GM19025 (cell line): ENCODE data around the gene POM121L12.

Experiments
- ATAC-seq: cut with Tn5 transposase; IDR thresholded peaks from one replicate; pipeline ENCODE4 v1.9.1; 2021; ENCODE audit warnings: mild to moderate bottlenecking, low read depth, moderate library complexity; ENCODE audit not compliant: unreplicated experiment

Gene POM121L12

GRCh38 chr7:53035499-53036412 is at the start of gene POM121L12:
TSS of gene POM121L12 (plus strand) at chr7:53035633. CDS start at chr7:53035672, 39 bp downstream.
- no peak for ATAC-seq

GRCh38 chr7:52992001-52992400 is 43.4 kb upstream of the POM121L12 start:
- ATAC-seq = no peak

GRCh38 chr7:52992479-52993162 is 42.8 kb upstream of the POM121L12 start:
- ATAC-seq = no peak

GRCh38 chr7:52995676-52996075 is 39.8 kb upstream of the POM121L12 start:
- ATAC-seq = no peak

GRCh38 chr7:53001221-53001620 is 34.2 kb upstream of the POM121L12 start:
- no peak for ATAC-seq

- no peak for ATAC-seq
Observed at GRCh38 chr7:53002389-53002788, 33.0 kb upstream of the POM121L12 start.

GRCh38 chr7:53003653-53004445 is 31.6 kb upstream of the POM121L12 start:
- ATAC-seq = no peak

- ATAC-seq = no peak
Observed at GRCh38 chr7:53013925-53014324, 21.5 kb upstream of the POM121L12 start.

- no peak for ATAC-seq
Observed at GRCh38 chr7:53015463-53015862, 20.0 kb upstream of the POM121L12 start.

- ATAC-seq = no peak
Observed at GRCh38 chr7:53022893-53023292, 12.5 kb upstream of the POM121L12 start.

GRCh38 chr7:53048638-53049037 is 13.2 kb downstream of the POM121L12 start:
- no peak for ATAC-seq

- no peak for ATAC-seq
Observed at GRCh38 chr7:53050433-53050832, 15.0 kb downstream of the POM121L12 start.

- ATAC-seq = no peak
Observed at GRCh38 chr7:53059591-53059990, 24.2 kb downstream of the POM121L12 start.

GRCh38 chr7:53060066-53060465 is 24.6 kb downstream of the POM121L12 start:
- no peak for ATAC-seq

- ATAC-seq = no peak
Observed at GRCh38 chr7:53062796-53063195, 27.4 kb downstream of the POM121L12 start.

- no peak for ATAC-seq
Observed at GRCh38 chr7:53068673-53069072, 33.2 kb downstream of the POM121L12 start.

- ATAC-seq = no peak
Observed at GRCh38 chr7:53070883-53071282, 35.5 kb downstream of the POM121L12 start.
